ENCODE measurements around the gene TMEM88. TPM values are rescaled to one million over a fixed set of nuclear protein-coding genes. Genes with fewer than 3 reads are reported as not detected.

The TMEM88 gene
- total RNA-seq, 1 donor from 2014 or later, result 33.7 TPM

DNA sequence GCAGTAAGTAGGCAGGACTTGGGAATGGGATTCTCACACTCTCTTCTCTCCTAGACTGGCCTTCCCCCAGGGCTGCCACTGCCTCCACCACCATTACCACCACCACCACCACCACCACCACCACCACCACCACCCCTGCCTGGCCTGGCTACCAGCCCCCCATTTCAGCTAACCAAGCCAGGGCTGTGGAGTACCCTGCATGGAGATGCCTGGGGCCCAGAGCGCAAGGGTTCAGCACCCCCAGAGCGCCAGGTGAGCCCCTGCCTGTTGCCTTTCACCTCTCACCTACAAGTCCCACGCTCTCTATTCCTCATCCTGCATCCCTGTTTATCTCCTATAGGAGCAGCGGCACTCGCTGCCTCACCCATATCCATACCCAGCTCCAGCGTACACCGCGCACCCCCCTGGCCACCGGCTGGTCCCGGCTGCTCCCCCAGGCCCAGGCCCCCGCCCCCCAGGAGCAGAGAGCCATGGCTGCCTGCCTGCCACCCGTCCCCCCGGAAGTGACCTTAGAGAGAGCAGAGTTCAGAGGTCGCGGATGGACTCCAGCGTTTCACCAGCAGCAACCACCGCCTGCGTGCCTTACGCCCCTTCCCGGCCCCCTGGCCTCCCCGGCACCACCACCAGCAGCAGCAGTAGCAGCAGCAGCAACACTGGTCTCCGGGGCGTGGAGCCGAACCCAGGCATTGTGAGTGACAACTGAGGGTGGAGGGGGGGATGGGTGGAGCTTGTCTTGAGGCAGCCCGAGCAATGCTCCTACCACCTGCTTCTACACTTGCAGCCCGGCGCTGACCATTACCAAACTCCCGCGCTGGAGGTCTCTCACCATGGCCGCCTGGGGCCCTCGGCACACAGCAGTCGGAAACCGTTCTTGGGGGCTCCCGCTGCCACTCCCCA lies 7.9 kb upstream of the TMEM88 start:
- DNase-seq (ENCODE audit: low read depth) (no peak), FAIRE-seq (no peak)
- no peaks in the 10 kb centered on the region for H3K9me3 Mint-ChIP-seq (ENCODE audit: unreplicated experiment)
- H3K9ac ChIP-seq (ENCODE audit: low read length), result no peak overlapping the region
- H2AFZ ChIP-seq (ENCODE audit: low read depth, low read length), result no peak overlapping the region
- no peaks in the 10 kb centered on the region for H3K27me3 ChIP-seq (ENCODE audit: insufficient read depth, low read length)
- H3K4me1 ChIP-seq (ENCODE audit: insufficient read depth, low read length), result peaks cover 23% of the 10 kb centered on the region
- peaks cover 8% of the 10 kb centered on the region for H3K4me1 Mint-ChIP-seq (ENCODE audit: low read depth, unreplicated experiment)
- H3K4me3 Mint-ChIP-seq (ENCODE audit: unreplicated experiment), result no peak overlapping the region
- peaks cover 30% of the 10 kb centered on the region for H3K79me2 ChIP-seq (ENCODE audit: insufficient read depth, low read length)
- peaks cover 45% of the 10 kb centered on the region for H4K20me1 ChIP-seq (ENCODE audit: insufficient read depth, low read length)
- H3K4me2 ChIP-seq (ENCODE audit: low read length), result no peak overlapping the region
- H3K27ac Mint-ChIP-seq (ENCODE audit: unreplicated experiment), result no peak overlapping the region
- H3K9me3 ChIP-seq (ENCODE audit: insufficient read depth, low read depth, low read length), result no peaks in the 10 kb centered on the region
- peaks cover 5% of the 10 kb centered on the region for H3K36me3 ChIP-seq (ENCODE audit: insufficient read depth, low read length)
- no peak overlapping the region for H3K27ac ChIP-seq (ENCODE audit: low read depth, low read length)
- H3K4me3 ChIP-seq (ENCODE audit: insufficient read depth, low read depth, low read length), result no peak overlapping the region
- TF ChIP-seq CTCF (IDR thresholded peaks at IDR 0.05; ENCODE audit: insufficient read depth, low read depth, low read length), result no peak
- TF ChIP-seq EZH2 (IDR thresholded peaks at IDR 0.05; ENCODE audit: insufficient read depth, low read length), result no peak
- peaks cover 14% of the 10 kb centered on the region for H3K36me3 Mint-ChIP-seq (ENCODE audit: low read depth, unreplicated experiment)
- H3K27me3 Mint-ChIP-seq (ENCODE audit: low read depth, unreplicated experiment), result no peaks in the 10 kb centered on the region

DNA sequence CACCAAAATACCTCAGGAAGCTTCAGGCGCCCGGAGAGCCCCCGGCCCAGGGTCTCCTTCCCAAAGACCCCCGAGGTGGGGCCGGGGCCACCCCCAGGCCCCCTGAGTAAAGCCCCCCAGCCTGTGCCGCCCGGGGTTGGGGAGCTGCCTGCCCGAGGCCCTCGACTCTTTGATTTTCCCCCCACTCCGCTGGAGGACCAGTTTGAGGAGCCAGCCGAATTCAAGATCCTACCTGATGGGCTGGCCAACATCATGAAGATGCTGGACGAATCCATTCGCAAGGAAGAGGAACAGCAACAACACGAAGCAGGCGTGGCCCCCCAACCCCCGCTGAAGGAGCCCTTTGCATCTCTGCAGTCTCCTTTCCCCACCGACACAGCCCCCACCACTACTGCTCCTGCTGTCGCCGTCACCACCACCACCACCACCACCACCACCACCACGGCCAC lies 6.7 kb upstream of the TMEM88 start:
- Histone ChIP-seq H3K4me1 (ENCODE audit: insufficient read depth, low read length) (peaks cover 20% of the 10 kb centered on the region), H3K36me3 (ENCODE audit: insufficient read depth, low read length) (peaks cover 11% of the 10 kb centered on the region), H3K4me3 (ENCODE audit: insufficient read depth, low read depth, low read length) (no peak overlapping the region), H2AFZ (ENCODE audit: low read depth, low read length) (no peak overlapping the region), H3K27me3 (ENCODE audit: insufficient read depth, low read length) (no peaks in the 10 kb centered on the region), H3K9ac (ENCODE audit: low read length) (no peak overlapping the region), H3K79me2 (ENCODE audit: insufficient read depth, low read length) (peaks cover 32% of the 10 kb centered on the region), H3K9me3 (ENCODE audit: insufficient read depth, low read depth, low read length) (no peaks in the 10 kb centered on the region), H3K27ac (ENCODE audit: low read depth, low read length) (no peak overlapping the region), H4K20me1 (ENCODE audit: insufficient read depth, low read length) (peaks cover 56% of the 10 kb centered on the region), H3K4me2 (ENCODE audit: low read length) (no peak overlapping the region)
- peaks cover 9% of the 10 kb centered on the region for H3K4me1 Mint-ChIP-seq (ENCODE audit: low read depth, unreplicated experiment)
- no peaks in the 10 kb centered on the region for H3K9me3 Mint-ChIP-seq (ENCODE audit: unreplicated experiment)
- DNase-seq (ENCODE audit: low read depth), result no peak
- FAIRE-seq, result no peak
- H3K4me3 Mint-ChIP-seq (ENCODE audit: unreplicated experiment), result no peak overlapping the region
- H3K27me3 Mint-ChIP-seq (ENCODE audit: low read depth, unreplicated experiment), result no peaks in the 10 kb centered on the region
- no peak overlapping the region for H3K27ac Mint-ChIP-seq (ENCODE audit: unreplicated experiment)
- peaks cover 17% of the 10 kb centered on the region for H3K36me3 Mint-ChIP-seq (ENCODE audit: low read depth, unreplicated experiment)
- no peak for TF ChIP-seq EZH2 (IDR thresholded peaks at IDR 0.05; ENCODE audit: insufficient read depth, low read length)
- no peak for TF ChIP-seq CTCF (IDR thresholded peaks at IDR 0.05; ENCODE audit: insufficient read depth, low read depth, low read length)

GRCh38 chr17:7848739-7849129 lies 6.1 kb upstream of the TMEM88 start:
- peaks cover 17% of the 10 kb centered on the region for H3K36me3 Mint-ChIP-seq (ENCODE audit: low read depth, unreplicated experiment)
- H3K27me3 Mint-ChIP-seq (ENCODE audit: low read depth, unreplicated experiment), result no peaks in the 10 kb centered on the region
- no peak overlapping the region for H3K4me3 Mint-ChIP-seq (ENCODE audit: unreplicated experiment)
- Histone ChIP-seq H3K9ac (ENCODE audit: low read length) (no peak overlapping the region), H3K4me1 (ENCODE audit: insufficient read depth, low read length) (peaks cover 17% of the 10 kb centered on the region), H3K27me3 (ENCODE audit: insufficient read depth, low read length) (no peaks in the 10 kb centered on the region), H3K36me3 (ENCODE audit: insufficient read depth, low read length) (peaks cover 11% of the 10 kb centered on the region), H3K27ac (ENCODE audit: low read depth, low read length) (no peak overlapping the region), H2AFZ (ENCODE audit: low read depth, low read length) (no peak overlapping the region), H3K79me2 (ENCODE audit: insufficient read depth, low read length) (peaks cover 30% of the 10 kb centered on the region), H4K20me1 (ENCODE audit: insufficient read depth, low read length) (peaks cover 56% of the 10 kb centered on the region), H3K4me3 (ENCODE audit: insufficient read depth, low read depth, low read length) (no peak overlapping the region), H3K4me2 (ENCODE audit: low read length) (no peak overlapping the region), H3K9me3 (ENCODE audit: insufficient read depth, low read depth, low read length) (no peaks in the 10 kb centered on the region)
- DNase-seq (ENCODE audit: low read depth), result no peak
- H3K27ac Mint-ChIP-seq (ENCODE audit: unreplicated experiment), result no peak overlapping the region
- TF ChIP-seq CTCF (IDR thresholded peaks at IDR 0.05; ENCODE audit: insufficient read depth, low read depth, low read length), result no peak
- TF ChIP-seq EZH2 (IDR thresholded peaks at IDR 0.05; ENCODE audit: insufficient read depth, low read length), result no peak
- no peak for FAIRE-seq
- H3K4me1 Mint-ChIP-seq (ENCODE audit: low read depth, unreplicated experiment), result peaks cover 9% of the 10 kb centered on the region
- H3K9me3 Mint-ChIP-seq (ENCODE audit: unreplicated experiment), result no peaks in the 10 kb centered on the region
